Measurements from ENCODE around the gene RASGRF1.
A peak's percentile ranks its signal among the peaks of the same experiment; 100 is the strongest.

DNA sequence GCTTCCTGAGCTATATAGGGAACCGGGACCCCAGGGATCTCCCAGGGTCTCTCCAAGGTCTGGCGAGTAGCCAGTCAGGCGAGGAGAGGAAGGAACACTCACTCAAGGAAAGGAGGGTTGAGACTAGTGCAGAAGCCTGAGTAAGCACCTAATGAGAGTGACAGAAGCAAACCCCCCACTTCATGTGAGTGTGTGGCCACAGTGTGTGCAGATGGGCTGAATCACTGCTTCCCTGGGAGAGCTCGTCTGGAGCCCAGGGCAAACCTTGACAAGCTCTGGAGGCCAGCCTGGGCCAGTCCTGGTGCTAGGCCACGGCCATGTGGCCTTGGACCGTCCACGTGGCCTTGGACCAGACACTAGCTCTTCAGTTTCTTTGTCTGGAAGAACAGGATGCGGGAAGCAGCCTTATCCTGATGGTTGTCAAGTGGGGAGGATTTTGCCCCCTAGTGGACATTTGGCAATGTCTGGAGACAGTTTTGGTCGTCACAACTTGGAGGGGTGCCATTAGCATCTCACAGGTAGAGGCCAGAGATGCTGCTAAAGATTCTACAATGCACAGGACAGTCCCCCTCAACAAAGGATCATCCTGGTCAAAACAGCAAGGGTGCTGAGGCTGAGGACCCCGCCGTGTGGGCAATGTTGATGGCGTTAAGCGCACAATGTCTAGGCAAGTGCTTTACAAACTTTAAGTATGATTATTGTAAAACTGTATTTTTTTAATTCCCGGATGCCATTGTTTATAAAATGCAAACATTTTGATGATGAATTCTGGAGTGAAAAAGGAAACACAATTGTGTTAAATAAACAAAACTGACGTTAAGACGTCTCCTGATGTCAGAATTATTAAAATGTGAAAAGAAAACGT is 110.9 kb downstream of the RASGRF1 start:
- TF ChIP-seq, protein P1, sequence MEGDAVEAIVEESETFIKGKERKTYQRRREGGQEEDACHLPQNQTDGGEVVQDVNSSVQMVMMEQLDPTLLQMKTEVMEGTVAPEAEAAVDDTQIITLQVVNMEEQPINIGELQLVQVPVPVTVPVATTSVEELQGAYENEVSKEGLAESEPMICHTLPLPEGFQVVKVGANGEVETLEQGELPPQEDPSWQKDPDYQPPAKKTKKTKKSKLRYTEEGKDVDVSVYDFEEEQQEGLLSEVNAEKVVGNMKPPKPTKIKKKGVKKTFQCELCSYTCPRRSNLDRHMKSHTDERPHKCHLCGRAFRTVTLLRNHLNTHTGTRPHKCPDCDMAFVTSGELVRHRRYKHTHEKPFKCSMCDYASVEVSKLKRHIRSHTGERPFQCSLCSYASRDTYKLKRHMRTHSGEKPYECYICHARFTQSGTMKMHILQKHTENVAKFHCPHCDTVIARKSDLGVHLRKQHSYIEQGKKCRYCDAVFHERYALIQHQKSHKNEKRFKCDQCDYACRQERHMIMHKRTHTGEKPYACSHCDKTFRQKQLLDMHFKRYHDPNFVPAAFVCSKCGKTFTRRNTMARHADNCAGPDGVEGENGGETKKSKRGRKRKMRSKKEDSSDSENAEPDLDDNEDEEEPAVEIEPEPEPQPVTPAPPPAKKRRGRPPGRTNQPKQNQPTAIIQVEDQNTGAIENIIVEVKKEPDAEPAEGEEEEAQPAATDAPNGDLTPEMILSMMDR (IDR thresholded peaks at IDR 0.05): peak; percentile 31 to 76 (median 70)
- TF ChIP-seq POLR2A (IDR thresholded peaks at IDR 0.05): no peak
